Epithelial cell of esophagus (primary cell): Measurements from ENCODE around the gene ACO1.
"Not testable (repeated sequence)": the region's sequence is repeated elsewhere in the genome, so short reads cannot be mapped to it uniquely, and the experiment has no call there.

ENCODE experiments used
- DNase-seq: peaks from one replicate; pipeline ENCODE4 v3.0.0; 2010; ENCODE audit warnings: low read depth
- H3K4me3 ChIP-seq: 2 replicates; pipeline ENCODE4 v1.5.1; 2011; ENCODE audit warnings: mild to moderate bottlenecking, low read length, control low read depth
- TF ChIP-seq, protein P1 (sequence below): IDR thresholded peaks from 2 replicates; pipeline ENCODE4 v1.5.1; 2011; ENCODE audit warnings: low read depth, mild to moderate bottlenecking, low read length, control low read depth, inconsistent platforms; ENCODE audit not compliant: insufficient read depth; ENCODE audit errors: missing control alignments

The ACO1 gene

DNA sequence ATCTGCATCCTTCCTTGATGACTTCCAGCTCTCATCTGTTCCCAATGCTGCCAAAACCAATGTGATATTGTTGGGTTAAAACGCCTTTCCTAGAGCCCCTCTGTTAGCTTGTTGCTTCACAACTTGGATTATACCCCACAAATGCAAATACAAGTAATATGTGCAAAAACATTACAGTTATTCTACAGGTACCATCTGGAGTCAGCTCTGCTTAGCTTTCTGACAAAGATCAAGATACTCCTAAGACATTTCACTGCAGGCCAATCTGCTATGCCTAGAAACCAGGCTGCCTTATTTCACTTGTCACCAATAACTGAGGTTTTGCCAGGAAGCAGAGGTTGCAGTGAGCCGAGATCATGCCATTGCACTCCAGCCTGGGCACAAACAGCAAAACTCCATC is 36.9 kb upstream of the ACO1 start:
- H3K4me3 ChIP-seq = no peak overlapping the region
- DNase-seq = no peak
- TF ChIP-seq, protein P1, sequence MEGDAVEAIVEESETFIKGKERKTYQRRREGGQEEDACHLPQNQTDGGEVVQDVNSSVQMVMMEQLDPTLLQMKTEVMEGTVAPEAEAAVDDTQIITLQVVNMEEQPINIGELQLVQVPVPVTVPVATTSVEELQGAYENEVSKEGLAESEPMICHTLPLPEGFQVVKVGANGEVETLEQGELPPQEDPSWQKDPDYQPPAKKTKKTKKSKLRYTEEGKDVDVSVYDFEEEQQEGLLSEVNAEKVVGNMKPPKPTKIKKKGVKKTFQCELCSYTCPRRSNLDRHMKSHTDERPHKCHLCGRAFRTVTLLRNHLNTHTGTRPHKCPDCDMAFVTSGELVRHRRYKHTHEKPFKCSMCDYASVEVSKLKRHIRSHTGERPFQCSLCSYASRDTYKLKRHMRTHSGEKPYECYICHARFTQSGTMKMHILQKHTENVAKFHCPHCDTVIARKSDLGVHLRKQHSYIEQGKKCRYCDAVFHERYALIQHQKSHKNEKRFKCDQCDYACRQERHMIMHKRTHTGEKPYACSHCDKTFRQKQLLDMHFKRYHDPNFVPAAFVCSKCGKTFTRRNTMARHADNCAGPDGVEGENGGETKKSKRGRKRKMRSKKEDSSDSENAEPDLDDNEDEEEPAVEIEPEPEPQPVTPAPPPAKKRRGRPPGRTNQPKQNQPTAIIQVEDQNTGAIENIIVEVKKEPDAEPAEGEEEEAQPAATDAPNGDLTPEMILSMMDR = no peak

DNA sequence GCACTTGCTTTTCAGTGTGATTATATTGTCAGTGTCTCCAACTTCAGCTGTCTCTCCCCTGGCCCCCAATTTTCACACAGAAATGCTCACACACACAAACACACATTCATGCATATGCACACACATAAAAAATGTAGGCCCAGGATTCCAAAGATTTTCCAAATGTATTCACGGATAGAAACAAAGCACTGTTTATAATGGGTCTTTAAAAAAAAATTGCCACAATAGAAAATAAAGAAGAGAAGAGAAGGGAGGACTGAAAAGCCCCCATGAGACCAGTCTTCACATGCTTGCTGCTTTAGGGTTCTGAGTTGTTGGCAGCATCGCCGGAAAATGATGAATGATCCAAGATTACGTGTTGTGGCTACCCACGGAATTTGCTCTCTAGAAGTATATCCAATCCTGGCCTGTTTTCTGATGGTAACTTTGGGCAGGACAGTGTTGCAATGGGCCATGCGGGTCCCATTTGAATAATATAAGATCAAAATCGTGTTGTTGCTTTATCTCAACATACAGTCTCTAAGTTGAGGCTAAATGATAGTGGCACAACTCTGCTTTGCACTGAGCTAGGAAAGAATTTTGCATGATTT is 36.2 kb upstream of the ACO1 start:
- peak; percentile 25 for DNase-seq
- H3K4me3 ChIP-seq = no peak overlapping the region
- TF ChIP-seq, protein P1 = no peak

DNA sequence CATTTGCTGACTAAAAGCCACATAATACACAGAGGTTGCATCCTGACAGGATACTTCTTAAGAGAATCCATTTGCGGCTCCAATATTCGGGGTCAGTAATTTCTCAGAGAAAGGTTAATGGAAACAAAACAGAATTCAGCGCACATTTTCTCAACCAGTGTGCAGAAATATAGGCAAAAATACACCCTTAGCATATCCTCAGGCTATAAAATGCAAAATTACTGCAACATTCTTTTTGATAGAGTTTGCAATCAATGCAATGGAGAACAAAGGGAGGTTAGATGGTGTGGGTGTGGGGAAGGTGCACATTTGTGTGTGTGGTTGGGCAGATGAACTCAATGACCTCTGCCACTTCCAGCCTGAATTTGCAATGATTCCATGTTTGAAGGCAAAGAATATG is 35.4 kb upstream of the ACO1 start:
- no peak for DNase-seq

DNA sequence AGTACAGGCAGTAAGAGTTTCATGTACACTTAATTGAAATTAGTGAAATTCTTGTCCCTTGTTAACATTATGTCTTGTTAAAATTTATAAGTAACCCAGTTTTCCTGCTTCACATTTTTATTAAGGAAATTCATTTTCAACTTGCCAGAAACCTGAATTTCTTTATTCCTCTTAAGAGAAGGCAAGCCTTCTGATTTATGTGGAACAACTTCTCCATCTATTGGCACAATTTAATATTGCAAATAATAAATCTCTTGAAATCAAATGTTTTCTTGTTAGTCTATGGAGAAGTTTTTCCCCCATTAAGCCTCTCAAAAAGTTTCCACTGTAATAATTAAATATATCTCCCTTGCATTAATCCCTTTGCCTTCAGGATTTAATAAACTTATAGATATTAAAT is 33.8 kb upstream of the ACO1 start:
- TF ChIP-seq, protein P1 = peak; percentile 23
- no peak overlapping the region for H3K4me3 ChIP-seq
- peak; percentile 47 for DNase-seq

More for the DNA sequence above, 35.4 kb upstream of the ACO1 start:
- no peak overlapping the region for H3K4me3 ChIP-seq
- TF ChIP-seq, protein P1 = no peak

DNA sequence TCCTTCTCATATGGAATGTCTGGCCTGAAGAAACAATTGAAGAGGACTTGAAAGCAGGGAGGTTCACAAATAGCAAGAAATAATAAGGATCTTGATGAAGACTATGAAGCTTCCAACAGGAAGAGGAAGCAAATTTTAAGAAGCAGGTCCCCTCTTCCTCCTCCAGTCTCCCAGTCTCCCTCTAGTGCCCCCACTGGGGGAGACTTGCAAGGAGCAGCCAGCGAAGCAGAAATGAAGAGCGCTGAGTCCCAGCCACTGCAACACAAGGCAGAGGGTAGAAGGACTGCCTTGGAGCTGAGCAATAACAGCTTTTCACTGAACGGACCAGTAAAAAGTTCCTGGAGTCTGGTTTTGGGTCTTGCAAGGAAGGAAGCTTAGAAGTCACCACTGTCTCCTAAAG is 32.6 kb upstream of the ACO1 start:
- peak; percentile 16 for DNase-seq

DNA sequence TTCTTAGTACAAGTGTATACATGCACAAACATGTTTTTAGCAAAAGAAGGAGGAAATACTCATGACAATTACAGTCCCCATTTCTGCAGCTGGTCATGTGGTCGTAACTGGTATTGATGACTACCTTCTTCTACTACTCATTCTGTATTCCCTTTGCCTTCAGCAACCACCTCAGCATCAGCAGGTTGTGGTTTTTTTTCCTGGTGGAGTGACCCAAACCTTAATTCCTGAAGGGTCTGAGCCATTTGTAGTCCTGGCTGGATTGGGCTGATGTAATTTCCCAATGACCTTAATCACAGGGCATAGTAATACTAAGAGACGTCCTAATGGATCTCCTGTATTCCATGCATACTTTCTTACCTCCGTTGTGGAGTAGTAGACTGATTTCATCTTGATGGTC is 31.0 kb upstream of the ACO1 start:
- not testable (repeated sequence) for H3K4me3 ChIP-seq
- peak; percentile 45 for DNase-seq

More for the DNA sequence above, 32.6 kb upstream of the ACO1 start:
- no peak overlapping the region for H3K4me3 ChIP-seq
- TF ChIP-seq, protein P1 = no peak

DNA sequence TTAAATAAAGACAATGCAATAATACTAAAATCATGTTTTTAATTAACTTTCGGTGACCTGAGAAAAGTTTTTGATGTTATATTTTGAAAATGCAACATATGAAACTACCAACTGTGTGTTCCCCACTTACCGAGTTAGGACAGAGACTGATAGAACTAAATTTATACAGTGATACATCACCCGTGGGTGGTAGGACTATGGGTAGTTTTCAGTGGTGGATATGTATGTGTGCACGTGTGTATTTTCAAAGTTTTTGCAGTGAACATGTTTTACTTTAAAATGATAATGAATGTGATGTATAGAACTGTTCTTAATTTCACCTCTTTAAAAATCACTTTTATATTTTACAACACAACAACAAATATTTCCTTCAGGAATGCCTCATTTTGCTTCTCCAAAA is 25.0 kb upstream of the ACO1 start:
- TF ChIP-seq, protein P1 = no peak
- no peak overlapping the region for H3K4me3 ChIP-seq
- DNase-seq = no peak
